Mucosa of descending colon (tissue), 3 donors: ENCODE data around the gene SAMD7. TPM values are rescaled to one million over a fixed set of nuclear protein-coding genes. Genes with fewer than 3 reads are reported as not detected.

Source experiments
- ATAC-seq: fragments of 200-7000 bp; cut with Tn5 transposase; one replicate; pipeline ENCODE4 v1.9.1; 2020; ENCODE audit warnings: mild to moderate bottlenecking, moderate library complexity
- DNase-seq, 3 donors: peaks; one replicate each; pipeline ENCODE4 v3.0.0-alpha.2; 2020
- H3K36me3 ChIP-seq: fragments of 200-600 bp; one replicate; pipeline ENCODE4 v1.8.0; 2021; ENCODE audit warnings: low read depth, mild to moderate bottlenecking
- H3K4me1 ChIP-seq: fragments of 200-600 bp; one replicate; pipeline ENCODE4 v1.8.0; 2021; ENCODE audit warnings: low read depth, mild to moderate bottlenecking
- H3K4me3 ChIP-seq: fragments of 200-600 bp; one replicate; pipeline ENCODE4 v1.8.0; 2021; ENCODE audit warnings: mild to moderate bottlenecking
- H3K9me3 ChIP-seq: fragments of 200-600 bp; one replicate; pipeline ENCODE4 v1.8.0; 2021; ENCODE audit warnings: mild to moderate bottlenecking
- CTCF ChIP-seq: fragments of 200-600 bp; IDR thresholded peaks from one replicate; pipeline ENCODE4 v1.8.0; 2022; ENCODE audit warnings: antibody characterized with exemption, mild to moderate bottlenecking
- intact Hi-C, 2 donors: fragments of 100-400 bp; cut with DNase I in 1 of 2; cut with micrococcal nuclease in 1 of 2; formaldehyde crosslinking; loops; one replicate each; pipeline versions ENCODE4 v1.11.0 to v1.11.1; 2022; cut with DNase I, micrococcal nuclease
- total RNA-seq, 3 donors: library from RNA; stranded (reverse); fragmentation: NEBNext Ultra II Directional in 2 of 3; extraction: Animal tissue kit (Norgen Biotek cat#: 25700) in 2 of 3; gene quantifications; one replicate each; pipeline versions ENCODE4 v1.2.1 to v1.2.4, GENCODE V29; 2021 to 2023
- donor health status: DM: no; HTN: no; CAD: no; lungs with moderate emphysema.
- donor health status: DM: no; HTN: no; CAD: no.
- donor health status: DM: no; HTN: yes; CAD: no.

SAMD7 gene
- total RNA-seq, 3 donors from 2014 or later: not detected

- no peak for DNase-seq
- Histone ChIP-seq H3K36me3 (no peaks in the 10 kb centered on the region), H3K9me3 (no peaks in the 10 kb centered on the region), H3K4me3 (no peak overlapping the region), H3K4me1 (no peaks in the 10 kb centered on the region)
- TF ChIP-seq CTCF: no peak
- ATAC-seq: no peak
- intact Hi-C loops: no loop called here
Observed at GRCh38 chr3:169955406-169955805, 44.0 kb downstream of the SAMD7 start.

- Histone ChIP-seq H3K9me3 (no peaks in the 10 kb centered on the region), H3K4me1 (peaks cover 12% of the 10 kb centered on the region), H3K36me3 (no peaks in the 10 kb centered on the region), H3K4me3 (no peak overlapping the region)
- DNase-seq (no peak), ATAC-seq (no peak)
- intact Hi-C loops: no loop called here
- no peak for TF ChIP-seq CTCF
Observed at GRCh38 chr3:169964176-169964575, 52.8 kb downstream of the SAMD7 start.

- ATAC-seq (peak; percentile 35), DNase-seq (peak in 1 of 3 donors; percentile 33)
- H3K36me3 ChIP-seq: no peaks in the 10 kb centered on the region
- H3K4me3 ChIP-seq: peak overlapping the region; percentile 90
- no peak for TF ChIP-seq CTCF
- peaks cover 12% of the 10 kb centered on the region for H3K4me1 ChIP-seq
- intact Hi-C loops: no loop called here
- H3K9me3 ChIP-seq: no peaks in the 10 kb centered on the region
Observed at GRCh38 chr3:169965562-169966427, 54.4 kb downstream of the SAMD7 start.

GRCh38 chr3:169966428-169966950 lies 55.1 kb downstream of the SAMD7 start, which contains the start of gene SEC62:
Gene SEC62 (plus strand): TSS chr3:169966807. CDS start chr3:169966823, 16 bp downstream.
- H3K4me1 ChIP-seq: peaks cover 16% of the 10 kb centered on the region
- H3K9me3 ChIP-seq: no peaks in the 10 kb centered on the region
- no peaks in the 10 kb centered on the region for H3K36me3 ChIP-seq
- DNase-seq (peak; percentile 95 to 96 (median 96)), ATAC-seq (peak; percentile 98)
- TF ChIP-seq CTCF: no peak
- intact Hi-C loops: no loop called here
- peak within 1 kb of the TSS; percentile 90 for H3K4me3 ChIP-seq

GRCh38 chr3:169966951-169967915 lies 55.9 kb downstream of the SAMD7 start:
- TF ChIP-seq CTCF: no peak
- no peaks in the 10 kb centered on the region for H3K36me3 ChIP-seq
- H3K4me1 ChIP-seq: peaks cover 16% of the 10 kb centered on the region
- intact Hi-C loops: no loop called here
- ATAC-seq: peak; percentile 70
- no peaks in the 10 kb centered on the region for H3K9me3 ChIP-seq
- peak in 2 of 3 donors; percentile 56 for DNase-seq
- H3K4me3 ChIP-seq: peak overlapping the region; percentile 90
